ENCODE data around the gene RHOT2.

GRCh38 chr16:704047-704446 is 36.1 kb downstream of the RHOT2 start:
- TF ChIP-seq CTCF (IDR thresholded peaks at IDR 0.05), result no peak
- no peak for TF ChIP-seq POLR2A (IDR thresholded peaks at IDR 0.05)
- TF ChIP-seq EP300 (IDR thresholded peaks at IDR 0.05), result no peak
